Cardiac fibroblast (primary cell): ENCODE data around the gene GPA33.

ENCODE experiments used
- DNase-seq, 2 donors: peaks; one replicate each; pipeline versions ENCODE4 v3.0.0 to v3.0.0-alpha.2; 2010; ENCODE audit warnings: low read depth in 2 of 2
- H3K4me3 ChIP-seq, 2 donors: replicated peaks in 1 of 2; 1 replicate in 1 of 2; 2 replicates in 1 of 2; pipeline ENCODE4 v1.5.1; 2011; ENCODE audit warnings: low read depth in 2 of 2, low read length in 2 of 2, mild to moderate bottlenecking in 2 of 2, moderate library complexity in 1 of 2
- TF ChIP-seq, protein P1 (sequence below): IDR thresholded peaks from one replicate; pipeline ENCODE4 v1.5.1; 2011; ENCODE audit warnings: low read depth, mild to moderate bottlenecking, low read length, inconsistent platforms

The GPA33 gene

GRCh38 chr1:167109125-167109524 is 18.9 kb upstream of the GPA33 start:
- H3K4me3 ChIP-seq, result no peak overlapping the region
- DNase-seq, result no peak
- TF ChIP-seq, protein P1, sequence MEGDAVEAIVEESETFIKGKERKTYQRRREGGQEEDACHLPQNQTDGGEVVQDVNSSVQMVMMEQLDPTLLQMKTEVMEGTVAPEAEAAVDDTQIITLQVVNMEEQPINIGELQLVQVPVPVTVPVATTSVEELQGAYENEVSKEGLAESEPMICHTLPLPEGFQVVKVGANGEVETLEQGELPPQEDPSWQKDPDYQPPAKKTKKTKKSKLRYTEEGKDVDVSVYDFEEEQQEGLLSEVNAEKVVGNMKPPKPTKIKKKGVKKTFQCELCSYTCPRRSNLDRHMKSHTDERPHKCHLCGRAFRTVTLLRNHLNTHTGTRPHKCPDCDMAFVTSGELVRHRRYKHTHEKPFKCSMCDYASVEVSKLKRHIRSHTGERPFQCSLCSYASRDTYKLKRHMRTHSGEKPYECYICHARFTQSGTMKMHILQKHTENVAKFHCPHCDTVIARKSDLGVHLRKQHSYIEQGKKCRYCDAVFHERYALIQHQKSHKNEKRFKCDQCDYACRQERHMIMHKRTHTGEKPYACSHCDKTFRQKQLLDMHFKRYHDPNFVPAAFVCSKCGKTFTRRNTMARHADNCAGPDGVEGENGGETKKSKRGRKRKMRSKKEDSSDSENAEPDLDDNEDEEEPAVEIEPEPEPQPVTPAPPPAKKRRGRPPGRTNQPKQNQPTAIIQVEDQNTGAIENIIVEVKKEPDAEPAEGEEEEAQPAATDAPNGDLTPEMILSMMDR, result no peak

- TF ChIP-seq, protein P1, result no peak
- DNase-seq, result peak in 1 of 2 donors; percentile 16
These were observed 17.3 kb upstream of the GPA33 start for GRCh38 chr1:167107456-167107855.

GRCh38 chr1:167106119-167106461 is 15.9 kb upstream of the GPA33 start:
- no peak for DNase-seq
- TF ChIP-seq, protein P1, result no peak
- no peak overlapping the region for H3K4me3 ChIP-seq

More at GRCh38 chr1:167107456-167107855, 17.3 kb upstream of the GPA33 start:
- H3K4me3 ChIP-seq, result no peak overlapping the region

GRCh38 chr1:167105271-167106118 is 15.3 kb upstream of the GPA33 start:
- TF ChIP-seq, protein P1, result no peak
- no peak for DNase-seq
- no peak overlapping the region for H3K4me3 ChIP-seq

GRCh38 chr1:167104256-167104633 is 14.1 kb upstream of the GPA33 start:
- no peak overlapping the region for H3K4me3 ChIP-seq
- DNase-seq, result no peak
- TF ChIP-seq, protein P1, result no peak

DNA sequence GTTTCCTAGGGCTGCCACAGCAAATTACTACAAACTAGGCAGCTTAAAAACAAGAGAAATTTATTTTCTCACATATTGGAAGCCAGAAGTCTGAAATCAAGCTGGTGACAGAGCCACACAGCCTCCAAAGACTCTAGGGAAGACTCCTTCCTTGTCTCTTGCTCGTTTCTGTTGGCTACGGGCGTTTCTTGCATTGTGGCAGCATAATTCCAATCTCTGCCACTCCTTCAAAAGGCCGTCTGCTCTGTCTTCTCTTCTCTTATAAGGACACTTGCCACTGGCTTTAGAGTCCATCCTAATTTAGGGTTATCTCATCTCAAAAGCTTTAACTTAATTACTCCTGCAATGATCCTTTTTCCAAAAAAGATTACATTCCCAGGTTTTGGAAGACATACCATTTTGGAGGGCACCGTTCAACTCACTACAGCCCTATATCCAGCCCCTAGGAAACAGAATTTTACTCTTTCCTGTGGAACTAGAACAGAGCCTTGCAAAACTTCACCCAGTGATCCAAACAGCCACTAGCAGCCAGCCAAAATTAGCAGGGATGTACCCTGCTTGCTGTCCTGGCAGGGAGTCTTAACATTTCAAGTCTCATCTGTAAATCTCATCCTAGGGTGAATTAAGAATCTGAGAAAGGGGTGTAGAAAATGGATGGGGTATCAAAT is 12.9 kb upstream of the GPA33 start:
- H3K4me3 ChIP-seq, result no peak overlapping the region
- DNase-seq, result no peak

More for the DNA sequence above, 12.9 kb upstream of the GPA33 start:
- TF ChIP-seq, protein P1, result no peak
